MV-4-11 (cell line): ENCODE data around the gene BRICD5.

ENCODE experiments used
- DNase-seq: peaks from one replicate; lab custom pipeline; 2025; lab: John Stamatoyannopoulos, UW

BRICD5 gene

GRCh38 chr16:2199095-2199494, 11.6 kb downstream of the BRICD5 start:
- no peak for DNase-seq

GRCh38 chr16:2198283-2198682, 12.4 kb downstream of the BRICD5 start:
- no peak for DNase-seq

- no peak for DNase-seq
These were observed 12.9 kb downstream of the BRICD5 start for GRCh38 chr16:2197765-2198164.

GRCh38 chr16:2196981-2197511, 13.6 kb downstream of the BRICD5 start:
- DNase-seq = no peak

- no peak for DNase-seq
These were observed 14.3 kb downstream of the BRICD5 start, which contains the start of gene CASKIN1 for GRCh38 chr16:2196162-2196980. Gene CASKIN1 (minus strand): TSS chr16:2196605. CDS start chr16:2196432, 173 bp downstream.

- DNase-seq = no peak
These were observed 15.1 kb downstream of the BRICD5 start for GRCh38 chr16:2195322-2196161.

GRCh38 chr16:2194852-2195321, 15.8 kb downstream of the BRICD5 start:
- DNase-seq = no peak

GRCh38 chr16:2194166-2194834, 16.4 kb downstream of the BRICD5 start:
- no peak for DNase-seq

- no peak for DNase-seq
These were observed 19.3 kb downstream of the BRICD5 start for GRCh38 chr16:2191446-2191706.

- DNase-seq = no peak
These were observed 19.8 kb downstream of the BRICD5 start for GRCh38 chr16:2190659-2191445.

- DNase-seq = no peak
These were observed 20.5 kb downstream of the BRICD5 start for GRCh38 chr16:2190002-2190658.

GRCh38 chr16:2189252-2189893, 21.3 kb downstream of the BRICD5 start:
- DNase-seq = no peak

- DNase-seq = no peak
These were observed 22.3 kb downstream of the BRICD5 start for GRCh38 chr16:2188395-2188794.

- no peak for DNase-seq
These were observed 23.5 kb downstream of the BRICD5 start for GRCh38 chr16:2187212-2187611.

GRCh38 chr16:2186505-2186904, 24.2 kb downstream of the BRICD5 start:
- no peak for DNase-seq

- no peak for DNase-seq
These were observed 24.6 kb downstream of the BRICD5 start for GRCh38 chr16:2186064-2186463.

GRCh38 chr16:2184962-2185361, 25.7 kb downstream of the BRICD5 start:
- DNase-seq = no peak

GRCh38 chr16:2184346-2184745, 26.3 kb downstream of the BRICD5 start:
- DNase-seq = no peak

- DNase-seq = no peak
These were observed 27.0 kb downstream of the BRICD5 start for GRCh38 chr16:2183671-2184070.

GRCh38 chr16:2181952-2182351, 28.7 kb downstream of the BRICD5 start:
- DNase-seq = no peak
